Left lung (tissue), 10 donors: ENCODE data around the gene DNAAF2. TPM values are rescaled to one million over a fixed set of nuclear protein-coding genes. Genes with fewer than 3 reads are reported as not detected.

ENCODE experiments used
- ATAC-seq: fragments of 200-7000 bp; cut with Tn5 transposase; one replicate; pipeline ENCODE4 v1.9.1; 2020; ENCODE audit warnings: moderate library complexity
- DNase-seq, 4 donors: peaks; one replicate each; pipeline ENCODE4 v3.0.0-alpha.2; 2013 to 2020
- H3K27ac ChIP-seq, 2 donors: fragments of 200-600 bp; sonication (generic) in 1 of 2; one replicate each; pipeline versions ENCODE4 v1.5.0 to v1.8.0; 2020 to 2021
- H3K27me3 ChIP-seq, 2 donors: fragments of 200-600 bp; sonication (generic) in 1 of 2; one replicate each; pipeline versions ENCODE4 v1.5.0 to v1.8.0; 2020 to 2021
- H3K36me3 ChIP-seq, 2 donors: fragments of 200-600 bp; sonication (generic) in 1 of 2; one replicate each; pipeline versions ENCODE4 v1.5.0 to v1.8.0; 2020 to 2021
- H3K4me1 ChIP-seq, 2 donors: fragments of 200-600 bp; one replicate each; pipeline ENCODE4 v1.8.0; 2021
- H3K4me3 ChIP-seq, 2 donors: fragments of 200-600 bp; sonication (generic) in 1 of 2; one replicate each; pipeline versions ENCODE4 v1.5.0 to v1.8.0; 2020 to 2021; ENCODE audit warnings: mild to moderate bottlenecking in 1 of 2
- H3K9me3 ChIP-seq, 2 donors: fragments of 200-600 bp; sonication (generic) in 1 of 2; one replicate each; pipeline versions ENCODE4 v1.5.0 to v1.8.0; 2020 to 2021
- intact Hi-C, 2 donors: fragments of 100-400 bp; cut with DNase I; formaldehyde crosslinking; loops; one replicate each; pipeline versions ENCODE4 v1.11.2 to v1.14.2; 2022
- polyA plus RNA-seq, 6 donors: library from polyadenylated mRNA; unstranded; fragments of 120-200 nt; gene quantifications; one replicate each; pipeline ENCODE4 v1.2.1, GENCODE V29; 2013; ENCODE audit not compliant: insufficient read length in 6 of 6
- total RNA-seq, 2 donors: library from RNA; stranded (reverse); fragmentation: NEBNext Ultra II Directional; extraction: Animal tissue kit (Norgen Biotek cat#: 25700); gene quantifications; one replicate each; pipeline ENCODE4 v1.2.1, GENCODE V29; 2021
- TF ChIP-seq, protein P1 (sequence below), 2 donors: fragments of 200-600 bp; sonication (generic) in 1 of 2; IDR thresholded peaks; one replicate each; pipeline versions ENCODE4 v1.5.0 to v1.8.0; 2021; ENCODE audit warnings: antibody characterized with exemption in 2 of 2
- donor health status: DM: no; HTN: yes; CAD: no.
- donor health status: DM: no; HTN: no; CAD: no.

DNAAF2 gene
- total and polyA plus RNA-seq, 8 donors = 5.4 to 17.7 (median 14.6) TPM

DNA sequence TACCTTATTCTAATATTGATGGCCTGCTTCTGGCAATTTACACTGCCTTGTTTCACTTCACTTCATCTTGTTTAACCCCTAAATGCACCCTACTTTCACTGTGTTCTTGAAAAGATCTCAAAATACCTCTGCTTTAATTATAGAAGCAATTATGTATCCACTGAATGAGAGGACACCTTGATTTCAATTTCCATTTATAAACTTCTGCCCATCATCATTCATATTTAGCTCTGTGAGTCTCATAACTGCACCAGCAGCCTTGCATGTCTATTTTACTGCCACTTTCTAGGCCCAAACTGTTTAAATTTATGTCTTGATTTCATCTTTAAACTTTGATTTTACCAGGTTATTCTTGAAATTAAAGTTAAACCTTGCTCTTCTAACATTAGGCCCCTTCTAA, 7.1 kb upstream of the DNAAF2 start:
- DNase-seq (no peak), ATAC-seq (no peak)
- no peak overlapping the region for H3K27ac ChIP-seq
- no peaks in the 10 kb centered on the region for H3K27me3 ChIP-seq
- peaks cover 7 to 24% of the 10 kb centered on the region in 2 donors for H3K4me1 ChIP-seq
- H3K4me3 ChIP-seq = no peak overlapping the region
- TF ChIP-seq, protein P1, sequence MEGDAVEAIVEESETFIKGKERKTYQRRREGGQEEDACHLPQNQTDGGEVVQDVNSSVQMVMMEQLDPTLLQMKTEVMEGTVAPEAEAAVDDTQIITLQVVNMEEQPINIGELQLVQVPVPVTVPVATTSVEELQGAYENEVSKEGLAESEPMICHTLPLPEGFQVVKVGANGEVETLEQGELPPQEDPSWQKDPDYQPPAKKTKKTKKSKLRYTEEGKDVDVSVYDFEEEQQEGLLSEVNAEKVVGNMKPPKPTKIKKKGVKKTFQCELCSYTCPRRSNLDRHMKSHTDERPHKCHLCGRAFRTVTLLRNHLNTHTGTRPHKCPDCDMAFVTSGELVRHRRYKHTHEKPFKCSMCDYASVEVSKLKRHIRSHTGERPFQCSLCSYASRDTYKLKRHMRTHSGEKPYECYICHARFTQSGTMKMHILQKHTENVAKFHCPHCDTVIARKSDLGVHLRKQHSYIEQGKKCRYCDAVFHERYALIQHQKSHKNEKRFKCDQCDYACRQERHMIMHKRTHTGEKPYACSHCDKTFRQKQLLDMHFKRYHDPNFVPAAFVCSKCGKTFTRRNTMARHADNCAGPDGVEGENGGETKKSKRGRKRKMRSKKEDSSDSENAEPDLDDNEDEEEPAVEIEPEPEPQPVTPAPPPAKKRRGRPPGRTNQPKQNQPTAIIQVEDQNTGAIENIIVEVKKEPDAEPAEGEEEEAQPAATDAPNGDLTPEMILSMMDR (IDR thresholded peaks at IDR 0.05) = no peak
- no peaks in the 10 kb centered on the region for H3K9me3 ChIP-seq
- intact Hi-C loops = no loop called here
- H3K36me3 ChIP-seq = peaks cover 0 to 4% of the 10 kb centered on the region in 2 donors

DNA sequence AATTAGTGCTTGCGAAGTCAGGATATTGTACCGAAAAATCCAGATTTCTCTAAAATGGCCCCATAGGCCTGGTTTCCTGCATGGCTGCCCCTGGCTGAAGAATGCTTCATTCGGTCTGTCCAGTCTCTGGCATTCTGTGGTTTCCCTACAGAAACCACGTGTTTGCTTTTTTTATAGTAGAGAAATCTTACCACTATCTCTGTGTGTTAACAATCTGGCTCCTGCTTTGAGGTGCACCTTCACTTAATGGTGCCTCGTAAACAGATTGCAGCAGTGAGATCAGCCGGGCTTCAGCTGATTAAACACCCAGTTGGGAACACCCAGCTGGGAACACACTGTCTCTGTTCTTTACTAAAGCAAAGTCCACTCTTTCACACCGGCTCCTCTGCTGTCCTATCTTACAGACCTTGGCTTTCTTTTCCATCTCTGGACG, 6.7 kb upstream of the DNAAF2 start:
- Histone ChIP-seq H3K36me3 (peaks cover 0 to 9% of the 10 kb centered on the region in 2 donors), H3K27me3 (no peaks in the 10 kb centered on the region), H3K4me3 (no peak overlapping the region), H3K9me3 (no peaks in the 10 kb centered on the region), H3K4me1 (peaks cover 9 to 29% of the 10 kb centered on the region in 2 donors), H3K27ac (no peak overlapping the region)
- intact Hi-C loops = no loop called here
- DNase-seq (no peak), ATAC-seq (peak; percentile 73)
- TF ChIP-seq, protein P1 (IDR thresholded peaks at IDR 0.05) = no peak

DNA sequence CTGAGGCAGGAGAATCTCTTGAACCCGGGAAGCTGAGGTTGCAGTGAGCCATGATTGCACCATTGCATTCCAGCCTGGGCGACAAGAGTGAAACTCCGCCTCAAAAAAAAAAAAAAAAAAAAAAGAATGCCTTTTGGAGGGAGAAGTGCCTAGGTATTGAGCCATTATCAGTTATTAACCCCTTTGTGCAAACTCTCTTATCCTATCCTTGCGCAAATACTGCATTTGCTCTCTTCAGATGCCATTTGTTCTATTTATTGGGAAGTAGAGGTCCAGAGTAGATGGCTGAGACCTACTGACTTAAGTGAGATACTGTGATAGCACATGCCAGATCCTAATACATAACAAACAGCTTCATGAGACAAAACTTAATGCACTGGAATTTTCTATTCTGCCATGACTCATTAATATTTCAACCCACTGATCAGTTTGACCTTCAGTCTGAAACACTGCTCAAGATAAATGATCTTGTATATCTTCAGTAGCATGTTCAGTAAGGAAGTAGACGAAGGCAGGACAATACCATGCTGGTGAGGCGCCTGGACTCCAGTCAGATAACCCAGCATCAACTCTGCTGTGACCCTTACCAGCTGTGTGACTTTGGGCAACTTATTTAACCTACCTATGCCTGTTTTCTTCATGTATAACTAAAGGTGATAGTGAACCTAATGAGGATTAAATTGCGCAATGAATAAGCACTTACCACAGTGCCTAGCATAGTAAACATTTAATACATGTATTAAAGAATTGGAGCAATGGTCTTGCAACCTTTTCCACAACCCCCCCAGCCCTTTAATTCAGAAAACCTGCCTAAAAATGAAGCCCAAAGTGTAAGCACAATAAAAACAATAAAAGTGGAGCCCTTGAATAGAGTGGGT, 5.7 kb upstream of the DNAAF2 start:
- H3K27ac ChIP-seq = no peak overlapping the region
- intact Hi-C loops = no loop called here

DNA sequence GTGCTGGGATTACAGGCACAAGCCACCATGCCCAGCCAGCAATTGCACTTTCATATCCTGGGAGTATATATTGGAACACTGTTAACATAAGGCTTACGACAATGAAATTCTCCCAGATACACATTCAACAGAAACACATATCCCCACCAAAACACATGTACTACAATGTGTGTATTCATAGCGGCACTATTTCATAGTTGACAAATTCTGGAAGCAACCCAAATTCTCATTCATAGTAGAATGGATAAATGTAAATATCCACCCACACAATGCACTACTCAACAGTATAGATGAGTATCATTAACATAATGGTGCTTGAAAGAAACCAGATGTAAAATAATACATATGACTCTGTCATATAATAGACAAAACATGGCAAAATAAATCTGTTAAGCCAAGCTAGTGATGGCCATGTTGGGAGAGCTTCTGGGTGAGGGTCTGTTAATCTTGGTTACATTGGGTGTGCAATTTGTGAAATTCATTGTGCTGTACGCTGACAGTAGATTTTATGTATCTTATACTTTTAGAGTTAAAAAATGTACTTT, 2.6 kb upstream of the DNAAF2 start:
- intact Hi-C loops = loop anchor here in 1 of 2 donors (10.0 kb wide), 1 partner anchor 197 kb away; no protein-coding TSS in a partner anchor
- ATAC-seq (no peak), DNase-seq (no peak)
- Histone ChIP-seq H3K9me3 (no peaks in the 10 kb centered on the region), H3K27me3 (no peaks in the 10 kb centered on the region), H3K36me3 (peaks cover 0 to 15% of the 10 kb centered on the region in 2 donors), H3K4me1 (peaks cover 17 to 49% of the 10 kb centered on the region in 2 donors), H3K4me3 (no peak overlapping the region), H3K27ac (no peak overlapping the region)
- TF ChIP-seq, protein P1 (IDR thresholded peaks at IDR 0.05) = no peak

More for the DNA sequence above, 5.7 kb upstream of the DNAAF2 start:
- peak; percentile 60 for ATAC-seq
- peaks cover 17 to 38% of the 10 kb centered on the region in 2 donors for H3K4me1 ChIP-seq
- H3K36me3 ChIP-seq = peaks cover 0 to 15% of the 10 kb centered on the region in 2 donors
- TF ChIP-seq, protein P1 (IDR thresholded peaks at IDR 0.05) = no peak
- no peak overlapping the region for H3K4me3 ChIP-seq
- no peaks in the 10 kb centered on the region for H3K9me3 ChIP-seq
- no peaks in the 10 kb centered on the region for H3K27me3 ChIP-seq
- DNase-seq = no peak

DNA sequence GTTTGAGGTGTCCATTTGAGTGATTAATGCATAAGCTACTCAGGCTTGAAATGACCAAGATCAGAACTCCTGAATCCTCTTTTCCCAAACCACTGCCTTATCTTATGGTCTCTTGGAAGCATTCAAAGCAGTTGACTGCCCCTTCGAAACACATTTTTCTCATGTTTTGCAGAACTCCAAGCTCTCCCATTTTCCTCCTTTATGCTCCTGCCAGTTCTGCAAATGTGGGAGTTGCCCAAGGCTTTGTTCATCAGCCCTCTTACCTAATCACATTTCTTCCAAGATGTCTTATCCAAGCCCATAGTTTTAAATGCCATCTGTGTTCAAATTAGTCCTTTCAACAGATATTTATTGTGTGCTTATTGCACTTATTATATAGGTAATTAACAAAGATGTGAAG, 1.8 kb upstream of the DNAAF2 start:
- TF ChIP-seq, protein P1 (IDR thresholded peaks at IDR 0.05) = no peak
- Histone ChIP-seq H3K4me3 (no peak overlapping the region), H3K9me3 (no peaks in the 10 kb centered on the region), H3K36me3 (peaks cover 0 to 15% of the 10 kb centered on the region in 2 donors), H3K27ac (no peak overlapping the region), H3K27me3 (no peaks in the 10 kb centered on the region), H3K4me1 (peaks cover 23 to 51% of the 10 kb centered on the region in 2 donors)
- ATAC-seq (no peak), DNase-seq (no peak)
- intact Hi-C loops = loop anchor here in 1 of 2 donors (10.0 kb wide), 1 partner anchor 198 kb away; no protein-coding TSS in a partner anchor
